Neural cell (in vitro differentiated cells): Measurements from ENCODE around the gene AGBL1. TPM values are rescaled to one million over a fixed set of nuclear protein-coding genes. Genes with fewer than 3 reads are reported as not detected.

Experiments
- H2AFZ ChIP-seq: fragments of 200-600, 300-800 bp; sonication (generic), shearing (Covaris generic); 2 replicates; pipeline ENCODE4 v1.6.0; 2014; ENCODE audit warnings: low read depth, mild to moderate bottlenecking, antibody characterized with exemption, low read length, moderate library complexity
- H3F3A ChIP-seq: fragments of 200-600 bp; shearing (Covaris generic); 2 replicates; pipeline ENCODE4 v1.6.1; 2016; ENCODE audit warnings: mild to moderate bottlenecking, moderate library complexity, mixed read lengths, antibody characterized with exemption, low read length; ENCODE audit not compliant: insufficient read depth, poor library complexity, severe bottlenecking
- H3K27ac ChIP-seq: fragments of 200-600, 300-800 bp; sonication (generic), shearing (Covaris generic); 2 replicates; pipeline ENCODE4 v1.5.1; 2014; ENCODE audit warnings: mild to moderate bottlenecking, low read length, moderate library complexity
- H3K27me3 ChIP-seq: fragments of 300-800, 200-600 bp; sonication (generic), shearing (Covaris generic); 2 replicates; pipeline ENCODE4 v1.6.0; 2014; ENCODE audit warnings: mild to moderate bottlenecking, low read depth, low read length, moderate library complexity; ENCODE audit not compliant: insufficient read depth
- H3K36me3 ChIP-seq: fragments of 300-800, 200-600 bp; sonication (generic), shearing (Covaris generic); 2 replicates; pipeline ENCODE4 v1.5.1; 2014; ENCODE audit warnings: mild to moderate bottlenecking, antibody characterized with exemption, low read length, moderate library complexity; ENCODE audit not compliant: insufficient read depth
- H3K4me2 ChIP-seq: fragments of 300-800, 200-600 bp; sonication (generic), shearing (Covaris generic); 2 replicates; pipeline ENCODE4 v1.6.0; 2014; ENCODE audit warnings: mild to moderate bottlenecking, low read length
- H3K4me3 ChIP-seq: fragments of 300-800, 200-600 bp; sonication (generic), shearing (Covaris generic); 2 replicates; pipeline ENCODE4 v1.5.1; 2014; ENCODE audit warnings: mild to moderate bottlenecking, low read length, moderate library complexity
- H3K79me2 ChIP-seq: fragments of 200-600 bp; shearing (Covaris generic); replicated peaks from 2 replicates; pipeline ENCODE4 v1.6.0; 2014; ENCODE audit warnings: mild to moderate bottlenecking, low read length, moderate library complexity; ENCODE audit not compliant: insufficient read depth
- H3K9ac ChIP-seq: fragments of 300-800, 200-600 bp; sonication (generic), shearing (Covaris generic); 2 replicates; pipeline ENCODE4 v1.6.1; 2016; ENCODE audit warnings: mild to moderate bottlenecking, low read length, mixed read lengths
- H3K9me2 ChIP-seq: fragments of 200-600 bp; shearing (Covaris generic); 2 replicates; pipeline ENCODE4 v1.6.1; 2016; ENCODE audit warnings: mild to moderate bottlenecking, low read length, mixed read lengths; ENCODE audit not compliant: insufficient read depth
- H3K9me3 ChIP-seq: fragments of 200-600, 300-800 bp; sonication (generic), shearing (Covaris generic); 2 replicates; pipeline ENCODE4 v1.6.1; 2016; ENCODE audit warnings: mild to moderate bottlenecking, mixed run types, low read length, moderate library complexity, mixed read lengths
- H4K20me1 ChIP-seq: fragments of 200-600 bp; shearing (Covaris generic); 2 replicates; pipeline ENCODE4 v1.6.1; 2016; ENCODE audit warnings: mild to moderate bottlenecking, mixed run types; ENCODE audit not compliant: insufficient read depth
- CTCF ChIP-seq: fragments of 450-650 bp; IDR thresholded peaks from 2 replicates; pipeline ENCODE4 v1.5.1; 2014; ENCODE audit warnings: antibody characterized with exemption, mild to moderate bottlenecking, moderate library complexity; ENCODE audit not compliant: poor library complexity, severe bottlenecking
- EP300 ChIP-seq: fragments of 450-650 bp; conservative IDR thresholded peaks from 2 replicates; pipeline ENCODE4 v1.6.1; 2014; ENCODE audit warnings: antibody characterized with exemption, mild to moderate bottlenecking, moderate library complexity; ENCODE audit not compliant: poor library complexity, severe bottlenecking
- EZH2 ChIP-seq: fragments of 200-600, 300-800 bp; shearing (Covaris generic), sonication (generic); IDR thresholded peaks from 2 replicates; pipeline ENCODE4 v1.6.1; 2014; ENCODE audit warnings: antibody characterized with exemption, low read length, borderline replicate concordance, mild to moderate bottlenecking; ENCODE audit not compliant: insufficient read depth, poor library complexity, severe bottlenecking
- MXI1 ChIP-seq: fragments of 450-650 bp; conservative IDR thresholded peaks from 2 replicates; pipeline ENCODE4 v1.6.1; 2014; ENCODE audit warnings: antibody characterized with exemption, mild to moderate bottlenecking; ENCODE audit not compliant: poor library complexity, severe bottlenecking
- POLR2AphosphoS5 ChIP-seq: IDR thresholded peaks from 2 replicates; pipeline ENCODE4 v1.6.1; 2012
- RAD21 ChIP-seq: fragments of 450-650 bp; conservative IDR thresholded peaks from 2 replicates; pipeline ENCODE4 v1.6.1; 2014; ENCODE audit warnings: antibody characterized with exemption, mild to moderate bottlenecking, moderate library complexity
- REST ChIP-seq: IDR thresholded peaks from 2 replicates; pipeline ENCODE4 v1.6.1; 2012; ENCODE audit warnings: borderline replicate concordance
- SMC3 ChIP-seq: fragments of 450-650 bp; conservative IDR thresholded peaks from 2 replicates; pipeline ENCODE4 v1.6.1; 2014; ENCODE audit warnings: antibody characterized with exemption, mild to moderate bottlenecking, moderate library complexity; ENCODE audit not compliant: poor library complexity
- TAF1 ChIP-seq: IDR thresholded peaks from 2 replicates; pipeline ENCODE4 v1.6.1; 2012; ENCODE audit warnings: low read depth
- polyA plus RNA-seq: library from polyadenylated mRNA; depleted of rRNA; stranded (reverse); fragments of >200 nt; gene quantifications from 2 replicates; pipeline ENCODE4 v1.2.3, GENCODE V29; 2014

Gene AGBL1
- polyA plus RNA-seq, 1 donor from 2014 or later, result 0.12 TPM

GRCh38 chr15:86193716-86194380 is 114.2 kb downstream of the AGBL1 start:
- no peaks in the 10 kb centered on the region for H3K9me2 ChIP-seq
- no peak overlapping the region for H3K4me2 ChIP-seq
- H3F3A ChIP-seq, result no peaks in the 10 kb centered on the region
- H3K36me3 ChIP-seq, result no peaks in the 10 kb centered on the region
- H3K9ac ChIP-seq, result no peak overlapping the region
- no peak overlapping the region for H2AFZ ChIP-seq
- H4K20me1 ChIP-seq, result no peaks in the 10 kb centered on the region
- TF ChIP-seq CTCF, result no peak
- no peak for TF ChIP-seq EP300
- TF ChIP-seq TAF1, result no peak
- TF ChIP-seq EZH2, result no peak
- TF ChIP-seq RAD21, result no peak
- no peak for TF ChIP-seq MXI1
- TF ChIP-seq REST, result no peak
- TF ChIP-seq SMC3, result no peak
- no peak for TF ChIP-seq POLR2AphosphoS5
- H3K27me3 ChIP-seq, result no peaks in the 10 kb centered on the region
- no peak overlapping the region for H3K27ac ChIP-seq
- H3K79me2 ChIP-seq, result no peaks in the 10 kb centered on the region
- no peak overlapping the region for H3K4me3 ChIP-seq
- no peaks in the 10 kb centered on the region for H3K9me3 ChIP-seq

- Histone ChIP-seq H3K9ac (no peak overlapping the region), H2AFZ (no peak overlapping the region), H3K27ac (no peak overlapping the region), H4K20me1 (no peaks in the 10 kb centered on the region), H3K36me3 (no peaks in the 10 kb centered on the region), H3K4me2 (no peak overlapping the region), H3K9me3 (no peaks in the 10 kb centered on the region), H3K9me2 (no peaks in the 10 kb centered on the region), H3K27me3 (no peaks in the 10 kb centered on the region), H3F3A (no peaks in the 10 kb centered on the region), H3K4me3 (no peak overlapping the region), H3K79me2 (no peaks in the 10 kb centered on the region)
- TF ChIP-seq RAD21, result no peak
- no peak for TF ChIP-seq REST
- no peak for TF ChIP-seq POLR2AphosphoS5
- TF ChIP-seq CTCF, result no peak
- TF ChIP-seq MXI1, result no peak
- TF ChIP-seq EP300, result no peak
- TF ChIP-seq EZH2, result no peak
- TF ChIP-seq TAF1, result no peak
- TF ChIP-seq SMC3, result no peak
These were observed 118.1 kb downstream of the AGBL1 start for GRCh38 chr15:86197770-86198169.
